T-cell (primary cell): ENCODE measurements around the gene MSH3. TPM values are rescaled to one million over a fixed set of nuclear protein-coding genes. Genes with fewer than 3 reads are reported as not detected.
A peak's percentile ranks its signal among the peaks of the same experiment; 100 is the strongest.

Source experiments
- ATAC-seq, 4 experiments: fragments of 200-7000 bp in 3 of 4; fragments of 150-1000 bp in 1 of 4; cut with Tn5 transposase; replicated peaks in 1 of 4; 1 replicate in 3 of 4; 2 replicates in 1 of 4; pipeline ENCODE4 v1.10.0; 2021; ENCODE audit warnings: moderate library complexity in 3 of 4, mild to moderate bottlenecking in 2 of 4, moderate number of reproducible peaks in 1 of 4
- CTCF ChIA-PET, 2 donors: fragments of 300-600 bp; sonication (Branson Sonifier 250); formaldehyde crosslinking; loops; one replicate each; lab custom pipeline; 2022; ENCODE audit warnings: antibody characterized with exemption in 2 of 2; lab: Charles Lee
- POLR2A ChIA-PET, 2 donors: fragments of 300-600 bp; sonication (Branson Sonifier 250); formaldehyde crosslinking; loops; one replicate each; lab custom pipeline; 2022; ENCODE audit warnings: antibody characterized with exemption in 2 of 2; lab: Charles Lee
- DNase-seq, 35 experiments: peaks; one replicate each; pipeline versions ENCODE4 v3.0.0 to v3.0.0-alpha.2; 2013 to 2023
- H3K27ac ChIP-seq: one replicate; pipeline ENCODE4 v1.5.1; 2013; ENCODE audit warnings: low read length
- H3K27me3 ChIP-seq, 2 experiments: replicated peaks in 1 of 2; 1 replicate in 1 of 2; 2 replicates in 1 of 2; pipeline versions ENCODE4 v1.6.1 to v1.7.0; 2013; ENCODE audit warnings: low read length in 1 of 2, mixed read lengths in 1 of 2; ENCODE audit not compliant: control insufficient read depth in 2 of 2, insufficient read depth in 2 of 2; ENCODE audit errors: extremely low read depth in 1 of 2
- H3K36me3 ChIP-seq, 2 donors: 1 replicate in 1 of 2; 2 replicates in 1 of 2; pipeline versions ENCODE4 v1.6.1 to v1.7.0; 2013; ENCODE audit warnings: low read length in 1 of 2; ENCODE audit not compliant: control insufficient read depth in 2 of 2, insufficient read depth in 1 of 2; ENCODE audit errors: extremely low read depth in 1 of 2
- H3K4me1 ChIP-seq, 2 experiments: 1 replicate in 1 of 2; 2 replicates in 1 of 2; pipeline versions ENCODE4 v1.6.1 to v1.7.0; 2013; ENCODE audit warnings: low read length in 2 of 2, mixed read lengths in 1 of 2; ENCODE audit not compliant: insufficient read depth in 2 of 2, control insufficient read depth in 1 of 2; ENCODE audit errors: extremely low read depth in 1 of 2
- H3K4me3 ChIP-seq, 2 donors: 1 replicate in 1 of 2; 2 replicates in 1 of 2; pipeline versions ENCODE4 v1.5.1 to v1.7.0; 2013; ENCODE audit warnings: mild to moderate bottlenecking in 2 of 2, low read length in 1 of 2, moderate library complexity in 1 of 2; ENCODE audit not compliant: control insufficient read depth in 1 of 2; ENCODE audit errors: extremely low read depth in 1 of 2
- H3K9me3 ChIP-seq: 2 replicates; pipeline ENCODE4 v1.7.0; 2013
- H3K27ac Mint-ChIP-seq, 2 donors: one replicate each; pipeline ENCODE4 v1.8.0; 2020 to 2021; ENCODE audit warnings: mild to moderate bottlenecking in 2 of 2, mixed read lengths in 2 of 2
- H3K27me3 Mint-ChIP-seq, 2 donors: one replicate each; pipeline ENCODE4 v1.8.0; 2021 to 2022; ENCODE audit warnings: mixed read lengths in 2 of 2
- H3K36me3 Mint-ChIP-seq: one replicate; pipeline ENCODE4 v1.8.0; 2021; ENCODE audit warnings: mixed read lengths
- H3K4me1 Mint-ChIP-seq, 3 donors: one replicate each; pipeline ENCODE4 v1.8.0; 2020 to 2022; ENCODE audit warnings: mixed read lengths in 3 of 3, mild to moderate bottlenecking in 1 of 3
- H3K4me3 Mint-ChIP-seq, 3 donors: one replicate each; pipeline ENCODE4 v1.8.0; 2020 to 2022; ENCODE audit warnings: mild to moderate bottlenecking in 3 of 3, mixed read lengths in 3 of 3, moderate library complexity in 3 of 3
- H3K9me3 Mint-ChIP-seq, 3 donors: one replicate each; pipeline ENCODE4 v1.8.0; 2020 to 2022; ENCODE audit warnings: mixed read lengths in 3 of 3
- WGBS: methylation state at CpG from one replicate; pipeline ENCODE4 v1.1.5; 2013; ENCODE audit warnings: missing lambda C conversion rate; ENCODE audit not compliant: insufficient coverage; 5-methylcytosine and 5-hydroxymethylcytosine counted together
- total RNA-seq, 35 experiments: library from RNA in 6 of 35; stranded (reverse) in 6 of 35; fragments of 120-200 nt in 1 of 35; gene quantifications; one replicate each; pipeline versions ENCODE4 v1.2.1 to v1.2.4 and lab custom pipeline; 2013 to 2026

The MSH3 gene
- total RNA-seq, 5 donors from 2014 or later (not counting 1 experiment from before 2014, with no cell fraction given): 10.8 to 20.8 (median 16.3) TPM

DNA sequence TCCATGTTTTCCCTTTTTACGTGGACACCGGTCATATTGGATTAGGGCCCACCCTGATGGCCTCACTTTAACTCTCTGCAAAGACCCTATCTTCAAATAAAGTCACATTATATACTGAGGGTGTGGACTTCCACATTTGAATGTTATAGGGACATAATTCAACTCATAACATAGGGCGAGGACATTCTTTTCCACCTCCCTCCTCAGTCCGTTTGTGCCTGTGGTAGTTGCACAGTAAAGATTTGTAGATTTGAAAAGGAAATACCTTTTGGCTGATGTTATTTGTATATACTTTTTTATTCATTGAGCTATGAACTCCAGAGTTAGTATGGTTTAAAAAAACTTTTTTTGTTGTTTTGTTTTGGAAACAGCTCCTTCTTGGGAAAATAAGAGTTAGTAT, 51.3 kb downstream of the MSH3 start:
- no peaks in the 10 kb centered on the region for H3K27me3 ChIP-seq
- ChIA-PET CTCF (no interaction called here), POLR2A (interaction anchor here in 1 of 2 donors (0.6 kb wide), 1 partner anchor 422 kb away, joined by 9 read pairs; no protein-coding TSS in a partner anchor)
- no peak overlapping the region for H3K4me3 ChIP-seq
- H3K9me3 ChIP-seq: no peaks in the 10 kb centered on the region
- H3K36me3 ChIP-seq: peaks cover 3 to 18% of the 10 kb centered on the region in 2 donors
- H3K27ac Mint-ChIP-seq: no peak overlapping the region
- DNase-seq (no peak), ATAC-seq (no peak)
- no peak overlapping the region for H3K27ac ChIP-seq
- no CpG with 5 or more reads among the region's 4 CpGs for WGBS
- H3K4me1 Mint-ChIP-seq: peaks cover 27 to 42% (median 39%) of the 10 kb centered on the region in 3 donors
- no peak overlapping the region for H3K4me3 Mint-ChIP-seq
- peaks cover 3 to 8% of the 10 kb centered on the region in 2 experiments for H3K4me1 ChIP-seq
- no peaks in the 10 kb centered on the region for H3K9me3 Mint-ChIP-seq
- H3K27me3 Mint-ChIP-seq: no peaks in the 10 kb centered on the region
- H3K36me3 Mint-ChIP-seq: peaks cover 57% of the 10 kb centered on the region

DNA sequence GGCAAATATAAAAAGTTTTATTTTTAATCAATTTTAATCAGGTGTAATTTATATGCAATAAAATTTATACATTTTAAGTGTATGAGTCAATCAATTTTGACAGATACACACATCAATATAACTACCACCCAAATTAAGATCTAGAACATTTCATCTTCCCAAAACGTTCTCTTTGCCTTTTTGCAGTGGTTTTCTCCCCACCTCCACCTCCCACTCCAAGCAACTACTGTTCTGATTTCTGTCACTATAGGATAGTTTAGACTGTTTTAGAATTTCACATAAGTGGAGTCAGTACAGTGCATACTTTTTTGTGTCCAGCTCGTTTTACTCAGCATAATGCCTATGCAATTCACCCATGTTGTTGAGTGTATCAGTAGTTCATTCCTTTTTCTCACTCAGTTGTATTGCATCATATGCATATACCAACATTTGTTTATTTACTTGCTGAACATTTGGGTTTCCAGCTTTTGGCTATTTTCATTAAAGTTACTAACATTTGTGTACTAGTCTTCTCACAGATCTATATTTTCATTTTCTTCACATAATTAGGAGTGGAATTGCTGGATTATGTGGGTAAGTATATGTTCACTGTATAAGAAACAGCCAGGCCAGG, 52.5 kb downstream of the MSH3 start:
- ChIA-PET CTCF (no interaction called here), POLR2A (interaction anchor here in 1 of 2 donors (0.6 kb wide), 2 partner anchors 12 to 393 kb away, joined by 3 to 7 read pairs; no protein-coding TSS in a partner anchor)
- H3K4me3 Mint-ChIP-seq: no peak overlapping the region
- peaks cover 3 to 13% of the 10 kb centered on the region in 2 donors for H3K36me3 ChIP-seq
- no peaks in the 10 kb centered on the region for H3K9me3 ChIP-seq
- peaks cover 3 to 8% of the 10 kb centered on the region in 2 experiments for H3K4me1 ChIP-seq
- no peak for ATAC-seq
- no peaks in the 10 kb centered on the region for H3K27me3 Mint-ChIP-seq
- peaks cover 51% of the 10 kb centered on the region for H3K36me3 Mint-ChIP-seq
- H3K4me1 Mint-ChIP-seq: peaks cover 28 to 39% (median 34%) of the 10 kb centered on the region in 3 donors
- H3K27ac ChIP-seq: no peak overlapping the region
- no peak overlapping the region for H3K4me3 ChIP-seq
- H3K27ac Mint-ChIP-seq: no peak overlapping the region
- no peaks in the 10 kb centered on the region for H3K9me3 Mint-ChIP-seq
- H3K27me3 ChIP-seq: no peaks in the 10 kb centered on the region
- no CpG with 5 or more reads among the region's 2 CpGs for WGBS
- DNase-seq: no peak

DNA sequence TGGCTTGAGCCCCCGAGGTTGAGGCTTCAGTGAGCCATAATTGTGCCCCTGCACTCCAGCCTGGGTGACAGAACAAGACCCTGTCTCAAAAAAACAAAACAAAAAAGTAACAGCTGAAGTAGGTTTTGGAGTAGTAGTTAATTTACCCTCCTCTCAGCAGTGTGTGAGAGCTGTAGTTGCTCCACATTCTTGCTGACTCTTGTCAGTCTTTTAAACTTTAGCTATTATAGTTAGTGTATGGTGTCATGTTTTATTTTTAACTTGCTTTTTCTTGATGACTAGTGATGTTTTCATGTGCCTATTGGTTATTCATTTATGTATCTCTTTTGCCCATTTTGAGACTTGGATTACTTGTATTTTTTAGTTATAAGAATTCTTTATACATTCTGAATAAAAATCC, 53.2 kb downstream of the MSH3 start:
- Histone ChIP-seq H3K27ac (no peak overlapping the region), H3K9me3 (no peaks in the 10 kb centered on the region), H3K4me3 (no peak overlapping the region), H3K36me3 (peaks cover 3 to 10% of the 10 kb centered on the region in 2 donors), H3K27me3 (no peaks in the 10 kb centered on the region), H3K4me1 (peaks cover 3 to 8% of the 10 kb centered on the region in 2 experiments)
- Mint-ChIP-seq H3K9me3 (no peaks in the 10 kb centered on the region), H3K4me1 (peaks cover 28 to 37% (median 30%) of the 10 kb centered on the region in 3 donors), H3K4me3 (no peak overlapping the region), H3K36me3 (peaks cover 48% of the 10 kb centered on the region), H3K27ac (no peak overlapping the region), H3K27me3 (no peaks in the 10 kb centered on the region)
- CTCF ChIA-PET: interaction anchor here in 1 of 2 donors (0.6 kb wide), 1 partner anchor 396 kb away, joined by 3 read pairs; no protein-coding TSS in a partner anchor
- DNase-seq (no peak), ATAC-seq (no peak)
- WGBS: no CpG with 5 or more reads among the region's 1 CpG
- POLR2A ChIA-PET: no interaction called here

DNA sequence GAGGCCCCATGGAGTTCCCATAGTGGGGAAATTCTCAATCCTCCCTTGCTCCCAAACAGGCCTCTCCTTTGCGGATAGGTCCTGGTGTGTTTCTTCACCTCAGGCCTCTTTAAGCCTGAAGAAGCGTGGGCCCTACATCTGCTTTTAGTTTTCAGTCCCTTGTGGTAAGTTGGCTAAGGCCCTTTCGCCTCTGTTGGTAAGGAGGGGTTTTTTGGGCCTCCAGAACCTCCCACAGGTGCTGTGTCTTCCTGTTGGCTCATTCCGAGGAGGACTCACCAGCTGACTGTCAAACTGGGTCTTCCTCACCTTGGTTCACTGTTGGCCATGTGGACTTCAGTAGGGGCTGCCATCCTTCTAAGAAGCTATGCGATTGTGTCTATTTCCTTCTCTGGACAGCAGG, 56.8 kb downstream of the MSH3 start:
- peaks cover 10 to 27% (median 12%) of the 10 kb centered on the region in 3 donors for H3K4me1 Mint-ChIP-seq
- H3K4me3 Mint-ChIP-seq: no peak overlapping the region
- H3K27me3 Mint-ChIP-seq: no peaks in the 10 kb centered on the region
- ChIA-PET POLR2A (no interaction called here), CTCF (no interaction called here)
- peaks cover 0 to 17% of the 10 kb centered on the region in 2 donors for H3K36me3 ChIP-seq
- peaks cover 54% of the 10 kb centered on the region for H3K36me3 Mint-ChIP-seq
- H3K4me1 ChIP-seq: peaks cover 0 to 2% of the 10 kb centered on the region in 2 experiments
- H3K4me3 ChIP-seq: no peak overlapping the region
- DNase-seq (no peak), ATAC-seq (no peak)
- H3K27ac Mint-ChIP-seq: no peak overlapping the region
- H3K27ac ChIP-seq: no peak overlapping the region
- no peaks in the 10 kb centered on the region for H3K27me3 ChIP-seq
- no peaks in the 10 kb centered on the region for H3K9me3 ChIP-seq
- H3K9me3 Mint-ChIP-seq: no peaks in the 10 kb centered on the region
- 83% methylated on average over 2 of the region's 5 CpGs for WGBS

DNA sequence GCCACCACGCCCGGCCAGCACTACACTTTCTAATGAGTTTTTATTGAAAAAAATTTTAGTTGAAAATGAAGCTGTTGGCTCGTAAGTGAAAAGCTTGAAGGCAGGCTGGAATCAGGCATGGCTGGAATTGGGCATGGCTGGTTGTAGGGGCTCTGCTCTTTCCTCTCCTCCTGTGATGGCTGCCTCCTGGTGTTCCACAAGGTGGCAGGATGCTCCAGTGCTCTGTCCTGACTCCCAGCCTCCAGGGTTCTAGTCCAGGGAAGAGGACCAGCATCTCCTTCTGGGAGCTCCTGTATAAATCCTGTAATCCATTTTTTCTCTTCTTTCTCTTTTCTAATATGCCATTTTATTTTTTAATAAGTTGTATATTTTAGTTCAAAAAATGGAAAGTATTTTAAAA, 57.5 kb downstream of the MSH3 start:
- H3K27ac Mint-ChIP-seq: no peak overlapping the region
- no peaks in the 10 kb centered on the region for H3K27me3 Mint-ChIP-seq
- peaks cover 10 to 27% (median 12%) of the 10 kb centered on the region in 3 donors for H3K4me1 Mint-ChIP-seq
- peaks cover 57% of the 10 kb centered on the region for H3K36me3 Mint-ChIP-seq
- Histone ChIP-seq H3K4me3 (no peak overlapping the region), H3K36me3 (peaks cover 0 to 17% of the 10 kb centered on the region in 2 donors), H3K27me3 (no peaks in the 10 kb centered on the region), H3K4me1 (peaks cover 0 to 2% of the 10 kb centered on the region in 2 experiments), H3K27ac (no peak overlapping the region), H3K9me3 (no peaks in the 10 kb centered on the region)
- no peak overlapping the region for H3K4me3 Mint-ChIP-seq
- ATAC-seq: no peak
- ChIA-PET POLR2A (interaction anchor here in 1 of 2 donors (0.6 kb wide), 1 partner anchor 1259 kb away, joined by 3 read pairs; no protein-coding TSS in a partner anchor), CTCF (no interaction called here)
- WGBS: 80% methylated on average over 1 of the region's 3 CpGs
- peak in 1 of 35 experiments; percentile 22 for DNase-seq
- H3K9me3 Mint-ChIP-seq: no peaks in the 10 kb centered on the region

DNA sequence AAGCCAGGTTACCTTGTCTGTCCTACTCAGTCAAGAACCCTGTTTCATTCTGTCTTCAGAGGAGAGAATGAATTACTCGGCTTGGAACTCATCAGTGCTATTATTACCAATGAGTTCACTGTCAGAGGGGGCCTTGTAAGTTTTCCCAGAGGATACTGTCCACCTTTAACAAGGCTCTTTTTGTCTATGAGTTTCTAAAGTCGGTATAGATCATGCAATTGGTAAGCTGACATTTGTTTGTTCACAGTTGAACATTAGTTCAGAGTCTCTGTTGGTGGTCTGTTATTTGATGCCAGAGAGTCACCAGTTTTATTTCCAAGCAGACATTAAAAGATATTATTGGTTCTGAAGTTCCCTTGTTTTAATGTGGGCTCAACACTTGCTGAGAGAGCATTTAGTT, 58.5 kb downstream of the MSH3 start:
- H3K36me3 Mint-ChIP-seq: peaks cover 61% of the 10 kb centered on the region
- H3K4me3 Mint-ChIP-seq: no peak overlapping the region
- Histone ChIP-seq H3K36me3 (peaks cover 0 to 13% of the 10 kb centered on the region in 2 donors), H3K4me1 (peaks cover 0 to 2% of the 10 kb centered on the region in 2 experiments), H3K27me3 (no peaks in the 10 kb centered on the region), H3K4me3 (no peak overlapping the region), H3K27ac (no peak overlapping the region), H3K9me3 (no peaks in the 10 kb centered on the region)
- no peaks in the 10 kb centered on the region for H3K9me3 Mint-ChIP-seq
- DNase-seq (no peak), ATAC-seq (no peak)
- ChIA-PET CTCF (interaction anchor here in 1 of 2 donors (0.5 kb wide), 1 partner anchor 394 kb away, joined by 4 read pairs; no protein-coding TSS in a partner anchor), POLR2A (no interaction called here)
- no peaks in the 10 kb centered on the region for H3K27me3 Mint-ChIP-seq
- H3K4me1 Mint-ChIP-seq: peaks cover 10 to 27% (median 12%) of the 10 kb centered on the region in 3 donors
- WGBS: 100% methylated on average over 1 of the region's 2 CpGs
- no peak overlapping the region for H3K27ac Mint-ChIP-seq
